Pancreas (tissue), 10 donors: ENCODE results near the gene HSD3B7. TPM values are rescaled to one million over a fixed set of nuclear protein-coding genes. Genes with fewer than 3 reads are reported as not detected.

ENCODE experiments used
- ATAC-seq, 4 donors: fragments of 200-7000 bp; cut with Tn5 transposase; one replicate each; pipeline versions ENCODE4 v1.8.0 to v1.9.1; 2020; ENCODE audit warnings: mild to moderate bottlenecking in 4 of 4, moderate library complexity in 4 of 4
- DNase-seq, 6 donors: peaks; one replicate each; pipeline ENCODE4 v3.0.0-alpha.2; 2020
- FAIRE-seq: peaks from 2 replicates; lab custom pipeline; 2012; peaks lifted over from hg19 to GRCh38; lab: Jason Lieb, UNC
- H3K27ac ChIP-seq, 4 donors: fragments of 200-600 bp; sonication (generic); 1 replicate in 3 of 4; 2 replicates in 1 of 4; pipeline versions ENCODE4 v1.5.0 to v1.8.0; 2020
- H3K27me3 ChIP-seq, 4 donors: fragments of 200-600 bp; one replicate each; pipeline ENCODE4 v1.8.0; 2021
- H3K36me3 ChIP-seq, 3 donors: fragments of 200-600 bp; sonication (generic) in 1 of 3; one replicate each; pipeline versions ENCODE4 v1.5.0 to v1.8.0; 2020 to 2021
- H3K4me1 ChIP-seq, 3 donors: fragments of 200-600 bp; one replicate each; pipeline ENCODE4 v1.8.0; 2021
- H3K4me3 ChIP-seq, 4 donors: fragments of 200-600 bp; sonication (generic) in 2 of 4; one replicate each; pipeline versions ENCODE4 v1.5.0 to v1.8.0; 2020 to 2021
- H3K9me3 ChIP-seq, 4 donors: fragments of 200-600 bp; one replicate each; pipeline ENCODE4 v1.8.0; 2021
- WGBS, 2 donors: extraction: QIAGEN DNeasy Blood & Tissue Kit; methylation state at CpG; one replicate each; pipeline ENCODE4 v1.1.7; 2013; 5-methylcytosine and 5-hydroxymethylcytosine counted together
- intact Hi-C, 3 donors: fragments of 100-400 bp; cut with DNase I; formaldehyde crosslinking; loops; one replicate each; pipeline versions ENCODE4 v1.11.1 to v1.14.2; 2022
- polyA plus RNA-seq, 2 donors: library from polyadenylated mRNA; stranded (reverse); fragments of 200-250 nt; gene quantifications; one replicate each; pipeline ENCODE4 v1.2.3, GENCODE V29; 2013
- total RNA-seq, 6 donors: library from RNA; stranded (reverse); fragmentation: NEBNext Ultra II Directional in 4 of 6; extraction: Animal tissue kit (Norgen Biotek cat#: 25700) in 4 of 6; gene quantifications; one replicate each; pipeline versions ENCODE4 v1.2.1 to v1.2.4, GENCODE V29; 2021 to 2023
- TF ChIP-seq, protein P1 (sequence below), 4 donors: fragments of 200-600 bp; sonication (generic) in 3 of 4; IDR thresholded peaks; one replicate each; pipeline versions ENCODE4 v1.5.0 to v1.8.0; 2021; ENCODE audit warnings: antibody characterized with exemption in 4 of 4
- donor health status: healthy with polysubstance abuse.
- donor health status: DM: no; HTN: no; CAD: no; lungs with moderate emphysema.
- donor health status: DM: no; HTN: no; CAD: no.
- donor health status: control.
- donor health status: control.
- donor health status: Bipolar disorder and iron deficiency.
- donor health status: DM: yes; HTN: yes; CAD: no.
- donor health status: DM: no; HTN: no; CAD: no.
- donor health status: DM: no; HTN: no; CAD: no.
- donor health status: DM: yes; HTN: yes; CAD: no.

Gene HSD3B7
- total and polyA plus RNA-seq, 8 donors = 14.2 to 32.1 (median 17.3) TPM

DNA sequence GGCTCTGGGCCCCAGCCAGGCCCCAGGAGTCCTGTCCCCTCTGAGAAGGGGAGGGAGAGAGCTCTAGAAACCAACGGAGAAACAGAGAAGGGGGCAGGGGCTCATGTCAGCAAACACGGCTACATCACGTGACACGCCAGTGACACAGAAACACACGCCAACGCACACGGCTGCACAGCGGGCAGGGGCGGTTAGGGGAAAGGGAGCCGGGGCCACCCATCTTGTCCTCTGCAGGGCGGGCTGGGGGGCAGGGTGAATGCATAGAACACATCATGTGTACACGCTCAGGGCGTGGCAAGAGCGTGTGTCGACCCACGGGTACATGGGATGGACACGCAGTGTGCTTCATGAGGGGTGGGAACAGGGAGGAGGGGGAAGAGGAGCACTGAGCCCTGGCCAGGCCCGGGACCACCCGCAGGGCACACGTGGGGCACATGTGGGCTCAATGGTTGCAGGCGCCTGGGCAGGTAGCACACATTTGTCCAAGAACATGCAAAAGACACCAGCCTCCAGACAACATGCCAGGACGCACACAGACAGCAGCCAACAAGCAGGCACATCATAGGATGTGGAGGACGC is 4.6 kb downstream of the HSD3B7 start:
- no peak overlapping the region for H3K4me3 ChIP-seq
- ATAC-seq = no peak
- no peak overlapping the region for H3K27ac ChIP-seq
- peaks cover 0 to 7% (median 0%) of the 10 kb centered on the region in 3 donors for H3K4me1 ChIP-seq
- WGBS, 2 donors = 70 to 81% methylated on average over 23 of the region's 23 CpGs
- no peaks in the 10 kb centered on the region for H3K9me3 ChIP-seq
- intact Hi-C loops = loop anchor here in 2 of 3 donors (5.0 to 10.0 kb wide), 3 partner anchors 95 to 455 kb away; partner anchors contain the start of genes PRSS53 (in 1 of the 2) and ZNF843 (in 1 of the 2)
- H3K27me3 ChIP-seq = no peaks in the 10 kb centered on the region
- H3K36me3 ChIP-seq = no peaks in the 10 kb centered on the region
- peak in 1 of 6 donors; percentile 37 for DNase-seq
- no peak for FAIRE-seq
- TF ChIP-seq, protein P1, sequence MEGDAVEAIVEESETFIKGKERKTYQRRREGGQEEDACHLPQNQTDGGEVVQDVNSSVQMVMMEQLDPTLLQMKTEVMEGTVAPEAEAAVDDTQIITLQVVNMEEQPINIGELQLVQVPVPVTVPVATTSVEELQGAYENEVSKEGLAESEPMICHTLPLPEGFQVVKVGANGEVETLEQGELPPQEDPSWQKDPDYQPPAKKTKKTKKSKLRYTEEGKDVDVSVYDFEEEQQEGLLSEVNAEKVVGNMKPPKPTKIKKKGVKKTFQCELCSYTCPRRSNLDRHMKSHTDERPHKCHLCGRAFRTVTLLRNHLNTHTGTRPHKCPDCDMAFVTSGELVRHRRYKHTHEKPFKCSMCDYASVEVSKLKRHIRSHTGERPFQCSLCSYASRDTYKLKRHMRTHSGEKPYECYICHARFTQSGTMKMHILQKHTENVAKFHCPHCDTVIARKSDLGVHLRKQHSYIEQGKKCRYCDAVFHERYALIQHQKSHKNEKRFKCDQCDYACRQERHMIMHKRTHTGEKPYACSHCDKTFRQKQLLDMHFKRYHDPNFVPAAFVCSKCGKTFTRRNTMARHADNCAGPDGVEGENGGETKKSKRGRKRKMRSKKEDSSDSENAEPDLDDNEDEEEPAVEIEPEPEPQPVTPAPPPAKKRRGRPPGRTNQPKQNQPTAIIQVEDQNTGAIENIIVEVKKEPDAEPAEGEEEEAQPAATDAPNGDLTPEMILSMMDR (IDR thresholded peaks at IDR 0.05) = no peak

DNA sequence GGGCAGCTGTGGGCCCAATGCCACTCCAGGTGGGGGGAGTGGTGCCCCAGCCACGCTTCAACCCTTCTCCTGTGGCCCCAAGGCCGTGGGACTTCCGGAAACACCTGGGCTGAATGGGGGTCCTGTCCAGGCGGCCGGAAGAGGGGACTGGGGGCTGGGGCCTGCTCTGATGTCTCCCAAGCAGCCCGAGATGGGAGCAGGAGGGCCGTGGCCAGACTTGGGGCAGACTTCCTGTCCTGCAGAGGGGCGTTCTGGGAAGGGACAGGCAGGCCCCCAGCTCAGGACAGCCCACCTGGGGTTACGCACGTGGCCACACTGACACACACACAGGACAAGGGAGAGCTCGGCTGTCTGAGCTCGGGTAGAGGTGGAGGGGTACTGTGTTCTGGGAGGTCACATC is 5.1 kb downstream of the HSD3B7 start:
- H3K36me3 ChIP-seq = no peaks in the 10 kb centered on the region
- TF ChIP-seq, protein P1 (IDR thresholded peaks at IDR 0.05) = no peak
- intact Hi-C loops = no loop called here
- no peak overlapping the region for H3K4me3 ChIP-seq
- no peak overlapping the region for H3K27ac ChIP-seq
- WGBS, 2 donors = 61% methylated on average over 12 of the region's 12 CpGs
- no peaks in the 10 kb centered on the region for H3K9me3 ChIP-seq
- FAIRE-seq (no peak), ATAC-seq (no peak), DNase-seq (peak in 1 of 6 donors; percentile 61)
- H3K27me3 ChIP-seq = no peaks in the 10 kb centered on the region
- H3K4me1 ChIP-seq = peaks cover 0 to 7% (median 0%) of the 10 kb centered on the region in 3 donors

DNA sequence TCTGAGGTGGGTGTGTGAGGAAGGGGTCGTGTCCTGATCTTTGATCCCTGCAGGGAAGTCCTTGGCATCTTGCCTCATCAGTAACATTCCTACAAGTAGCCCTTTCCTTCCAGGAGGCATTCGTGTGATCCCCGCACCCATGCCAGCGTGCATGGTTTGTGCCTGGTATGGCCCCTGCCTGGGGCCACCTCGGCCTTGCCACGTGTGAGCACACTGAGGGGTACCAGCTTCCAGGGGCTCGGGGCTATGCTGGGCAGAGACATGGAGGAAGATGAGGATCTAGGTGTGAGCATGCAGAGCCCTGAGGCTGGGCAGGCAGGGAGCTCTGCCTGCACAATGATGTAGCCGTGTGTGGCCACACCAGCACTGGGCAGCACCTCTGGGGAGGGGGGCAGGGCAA is 6.0 kb downstream of the HSD3B7 start:
- Histone ChIP-seq H3K36me3 (no peaks in the 10 kb centered on the region), H3K27ac (no peak overlapping the region), H3K27me3 (no peaks in the 10 kb centered on the region), H3K9me3 (no peaks in the 10 kb centered on the region), H3K4me1 (peaks cover 0 to 2% (median 0%) of the 10 kb centered on the region in 3 donors), H3K4me3 (no peak overlapping the region)
- intact Hi-C loops = no loop called here
- whole genome bisulfite sequencing, 2 donors = 67 to 77% methylated on average over 8 of the region's 8 CpGs
- DNase-seq = peak in 1 of 6 donors; percentile 51
- ATAC-seq = no peak
- TF ChIP-seq, protein P1 (IDR thresholded peaks at IDR 0.05) = no peak
- FAIRE-seq = no peak

DNA sequence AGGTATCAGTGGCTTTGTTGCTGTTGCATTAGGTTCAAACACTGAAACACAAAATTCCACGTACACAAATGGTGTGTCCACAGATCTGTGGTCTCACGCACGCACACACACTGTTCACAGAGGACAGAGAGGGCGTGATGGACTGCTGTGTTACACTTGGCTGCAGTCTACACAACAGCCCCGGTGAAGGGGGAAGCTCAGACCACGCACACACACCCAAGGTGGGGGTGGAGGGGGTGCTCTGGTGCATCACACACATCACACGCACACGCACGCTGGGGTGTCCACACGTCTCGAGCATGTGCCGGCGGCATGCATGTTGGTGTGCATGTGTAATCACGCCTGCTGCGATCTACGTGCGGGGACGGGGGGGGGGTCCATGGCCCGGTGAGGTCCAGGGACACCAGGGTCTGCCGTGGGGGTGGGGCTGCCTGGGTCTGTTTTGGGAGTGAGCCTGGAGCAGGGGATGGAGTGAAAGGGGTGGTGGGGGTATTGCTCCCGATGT is 7.3 kb downstream of the HSD3B7 start:
- Histone ChIP-seq H3K36me3 (no peaks in the 10 kb centered on the region), H3K4me1 (peaks cover 0 to under 1% (median under 1%) of the 10 kb centered on the region in 3 donors), H3K27ac (no peak overlapping the region), H3K4me3 (no peak overlapping the region), H3K27me3 (no peaks in the 10 kb centered on the region), H3K9me3 (no peaks in the 10 kb centered on the region)
- WGBS, 2 donors = 81 to 83% methylated on average over 21 of the region's 21 CpGs
- intact Hi-C loops = no loop called here
- DNase-seq = no peak
- no peak for FAIRE-seq
- TF ChIP-seq, protein P1 (IDR thresholded peaks at IDR 0.05) = no peak
- no peak for ATAC-seq
